ENCODE data around the gene FOXE1. TPM values are rescaled to one million over a fixed set of nuclear protein-coding genes. Genes with fewer than 3 reads are reported as not detected.

Gene FOXE1
- total and polyA plus RNA-seq, 2 of the 4 experiments (the other 2 are of a cell fraction) = under 0.01 to 0.22 TPM

DNA sequence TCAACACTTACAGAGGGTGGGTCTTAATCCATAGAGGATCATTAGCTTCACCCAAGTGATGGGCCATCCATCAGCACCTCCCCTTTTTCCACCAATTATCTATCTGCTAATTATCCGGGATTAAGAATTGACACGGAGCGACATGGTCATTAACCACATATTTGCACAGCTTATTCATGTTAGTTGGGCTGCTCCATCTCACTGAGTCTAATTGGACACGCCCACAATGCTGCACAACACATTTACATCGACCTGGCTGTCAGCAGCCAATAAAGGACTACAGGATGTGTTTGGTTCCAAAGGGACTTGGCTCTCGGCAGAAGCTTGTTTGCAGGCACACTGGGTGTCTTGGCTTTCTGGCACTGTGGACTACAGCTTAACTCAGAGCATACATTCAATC, 21.6 kb downstream of the FOXE1 start:
- Histone ChIP-seq H4K8ac (ENCODE audit: low read depth in 2 of 2, low read length in 2 of 2) (no peak overlapping the region), H3K56ac (ENCODE audit: extremely low read depth, insufficient read depth, low read length) (no peak overlapping the region), H3K4me2 (ENCODE audit: low read depth, low read length) (no peak overlapping the region), H3K79me1 (ENCODE audit: low read depth in 1 of 2, low read length in 2 of 2) (no peaks in the 10 kb centered on the region), H3K27ac (ENCODE audit: insufficient read depth, low read length) (no peak overlapping the region), H3K23ac (ENCODE audit: low read depth, low read length) (no peak overlapping the region), H3K36me3 (ENCODE audit: control insufficient read depth, insufficient read depth, low read length) (no peaks in the 10 kb centered on the region), H2AFZ (replicated peaks; ENCODE audit: low read length, poor library complexity) (no peak overlapping the region), H2BK120ac (ENCODE audit: low read depth, low read length) (peak overlapping the region; percentile 25; the same call in 1 of the 2 replicates), H2AK5ac (ENCODE audit: low read depth, low read length) (peak overlapping the region; percentile 55; the same call in 1 of the 2 replicates), H3K14ac (replicated peaks; ENCODE audit: low read depth, low read length) (no peak overlapping the region), H4K91ac (ENCODE audit: insufficient read depth, low read depth, low read length) (no peak overlapping the region), H3K4me3 (ENCODE audit: insufficient read depth, low read depth, low read length) (no peak overlapping the region), H3K4ac (ENCODE audit: low read depth, low read length) (no peak overlapping the region; the same call in 1 of the 2 replicates), H3K9me1 (ENCODE audit: insufficient read depth, low read length) (peaks cover 6% of the 10 kb centered on the region; the same call in 1 of the 2 replicates), H2BK20ac (ENCODE audit: low read depth, low read length) (no peak overlapping the region), H3K9ac (ENCODE audit: low read depth, low read length) (no peak overlapping the region), H4K5ac (ENCODE audit: low read depth, low read length) (no peak overlapping the region), H3K18ac (ENCODE audit: low read depth, low read length) (no peak overlapping the region), H2AK9ac (replicated peaks; ENCODE audit: low read depth, low read length, poor library complexity) (no peak overlapping the region), H2BK15ac (ENCODE audit: low read depth, low read length) (no peak overlapping the region), H4K20me1 (ENCODE audit: insufficient read depth, low read length) (peaks cover 4% of the 10 kb centered on the region; the same call in 1 of the 2 replicates), H3K9me3 (ENCODE audit: control insufficient read depth, insufficient read depth, low read length) (no peaks in the 10 kb centered on the region), H3K27me3 (ENCODE audit: control insufficient read depth, insufficient read depth, low read length) (peaks cover 12% of the 10 kb centered on the region), H2BK5ac (ENCODE audit: low read depth, low read length, poor library complexity, severe bottlenecking) (no peak overlapping the region), H3K4me1 (ENCODE audit: control insufficient read depth, insufficient read depth, low read length) (peaks cover 3% of the 10 kb centered on the region; the same call in 1 of the 2 replicates)
- in situ Hi-C loops (cut with MboI; ENCODE audit: low sequenced_read_pairs) (no loop called here), intact Hi-C loops (cut with micrococcal nuclease) (no loop called here), dilution Hi-C loops (cut with HindIII; ENCODE audit: low sequenced_read_pairs, unreplicated experiment) (no loop called here)
- ATAC-seq (ENCODE audit: low read depth) (no peak), DNase-seq (no peak)
- WGBS, 2 experiments (ENCODE audit: extremely low coverage in 2 of 2, insufficient read length in 1 of 2) = 43% methylated on average over 1 of the region's 6 CpGs; no CpG with 5 or more reads in 1 of the 2 experiments
- POLR2A ChIA-PET (ENCODE audit: unreplicated experiment) = no interaction called here
- CTCF ChIA-PET = no interaction called here
- no TSS peak for BruUV-seq (replicated peaks)
- TF ChIP-seq BHLHE40 (IDR thresholded peaks at IDR 0.05; ENCODE audit: low read depth, low read length) = no peak
- no peak for TF ChIP-seq MXI1 (IDR thresholded peaks at IDR 0.05; ENCODE audit: borderline replicate concordance, low read depth, low read length)
- no peak for TF ChIP-seq MAFK (IDR thresholded peaks at IDR 0.05; ENCODE audit: low read depth, low read length)
- TF ChIP-seq SMC3 (IDR thresholded peaks at IDR 0.05; ENCODE audit: low read depth, low read length) = no peak
- TF ChIP-seq, protein P1, sequence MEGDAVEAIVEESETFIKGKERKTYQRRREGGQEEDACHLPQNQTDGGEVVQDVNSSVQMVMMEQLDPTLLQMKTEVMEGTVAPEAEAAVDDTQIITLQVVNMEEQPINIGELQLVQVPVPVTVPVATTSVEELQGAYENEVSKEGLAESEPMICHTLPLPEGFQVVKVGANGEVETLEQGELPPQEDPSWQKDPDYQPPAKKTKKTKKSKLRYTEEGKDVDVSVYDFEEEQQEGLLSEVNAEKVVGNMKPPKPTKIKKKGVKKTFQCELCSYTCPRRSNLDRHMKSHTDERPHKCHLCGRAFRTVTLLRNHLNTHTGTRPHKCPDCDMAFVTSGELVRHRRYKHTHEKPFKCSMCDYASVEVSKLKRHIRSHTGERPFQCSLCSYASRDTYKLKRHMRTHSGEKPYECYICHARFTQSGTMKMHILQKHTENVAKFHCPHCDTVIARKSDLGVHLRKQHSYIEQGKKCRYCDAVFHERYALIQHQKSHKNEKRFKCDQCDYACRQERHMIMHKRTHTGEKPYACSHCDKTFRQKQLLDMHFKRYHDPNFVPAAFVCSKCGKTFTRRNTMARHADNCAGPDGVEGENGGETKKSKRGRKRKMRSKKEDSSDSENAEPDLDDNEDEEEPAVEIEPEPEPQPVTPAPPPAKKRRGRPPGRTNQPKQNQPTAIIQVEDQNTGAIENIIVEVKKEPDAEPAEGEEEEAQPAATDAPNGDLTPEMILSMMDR (conservative IDR thresholded peaks at IDR 0.05; ENCODE audit: low read depth, low read length) = no peak
- TF ChIP-seq, protein P2, sequence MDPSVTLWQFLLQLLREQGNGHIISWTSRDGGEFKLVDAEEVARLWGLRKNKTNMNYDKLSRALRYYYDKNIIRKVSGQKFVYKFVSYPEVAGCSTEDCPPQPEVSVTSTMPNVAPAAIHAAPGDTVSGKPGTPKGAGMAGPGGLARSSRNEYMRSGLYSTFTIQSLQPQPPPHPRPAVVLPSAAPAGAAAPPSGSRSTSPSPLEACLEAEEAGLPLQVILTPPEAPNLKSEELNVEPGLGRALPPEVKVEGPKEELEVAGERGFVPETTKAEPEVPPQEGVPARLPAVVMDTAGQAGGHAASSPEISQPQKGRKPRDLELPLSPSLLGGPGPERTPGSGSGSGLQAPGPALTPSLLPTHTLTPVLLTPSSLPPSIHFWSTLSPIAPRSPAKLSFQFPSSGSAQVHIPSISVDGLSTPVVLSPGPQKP (IDR thresholded peaks at IDR 0.05; ENCODE audit: borderline replicate concordance, low read depth, low read length) = no peak
- TF ChIP-seq CHD1 (IDR thresholded peaks at IDR 0.05; ENCODE audit: low read depth, low read length) = no peak
- TF ChIP-seq MAZ (IDR thresholded peaks at IDR 0.05; ENCODE audit: borderline replicate concordance, low read depth, low read length) = no peak
- no peak for TF ChIP-seq RCOR1 (IDR thresholded peaks at IDR 0.05; ENCODE audit: insufficient replicate concordance, low read length)
- TF ChIP-seq CEBPB (IDR thresholded peaks at IDR 0.05; ENCODE audit: low read depth, low read length) = no peak
- TF ChIP-seq NFE2L2 (IDR thresholded peaks at IDR 0.05; ENCODE audit: low read depth, low read length) = no peak
- no peak for TF ChIP-seq RFX5 (IDR thresholded peaks at IDR 0.05; ENCODE audit: low read depth, low read length)
